K562 (cell line): ENCODE data around the gene FAM24A. TPM values are rescaled to one million over a fixed set of nuclear protein-coding genes. Genes with fewer than 3 reads are reported as not detected.

Source experiments
- ATAC-seq: fragments of 200-7000 bp; cut with Tn5 transposase; 3 replicates; pipeline ENCODE4 v1.9.1; 2020; ENCODE audit warnings: moderate library complexity
- BruUV-seq: library from RNA; stranded (reverse); fragments of 400-500 nt; replicated peaks from 2 replicates; lab custom pipeline; 2021; lab: Mats Ljungman, UMichigan
- CTCF ChIA-PET: fragments of 300-600 bp; formaldehyde crosslinking; extraction: SDS; loops from one replicate; lab custom pipeline; 2021; ENCODE audit warnings: low intra/inter-chr PET ratio; lab: Yijun Ruan, JAX
- POLR2A ChIA-PET: fragments of 300-600, 350-650 bp; sonication (Branson Sonifier 250); formaldehyde crosslinking; extraction: SDS; loops from one replicate; lab custom pipeline; 2021; ENCODE audit warnings: antibody characterized with exemption, inconsistent platforms; lab: Yijun Ruan, JAX
- DNase-seq, 4 experiments: peaks; one replicate each; pipeline versions ENCODE4 v3.0.0 to v3.0.0-alpha.2; 2011 to 2018; ENCODE audit warnings: low spot score in 3 of 4, mixed read lengths in 3 of 4; ENCODE audit errors: extremely low read depth in 1 of 4
- FAIRE-seq: peaks from 2 replicates; lab custom pipeline; 2011; peaks lifted over from hg19 to GRCh38; lab: Jason Lieb, UNC
- H2AFZ ChIP-seq: 2 replicates; pipeline ENCODE4 v1.6.0; 2011; ENCODE audit warnings: low read depth, low read length, control low read depth, inconsistent platforms
- H3K27ac ChIP-seq: fragments of 200-600 bp; 3 replicates; pipeline ENCODE4 v1.8.0; 2011; ENCODE audit warnings: low read depth, mild to moderate bottlenecking, control low read depth, inconsistent platforms, low read length, moderate library complexity, mixed read lengths; ENCODE audit errors: extremely low read depth
- H3K27me3 ChIP-seq, 2 experiments: fragments of 300-600 bp in 1 of 2; 2 replicates in 1 of 2; 3 replicates in 1 of 2; pipeline versions ENCODE4 v1.6.0 to v1.8.0; 2011; ENCODE audit warnings: inconsistent platforms in 2 of 2, low read length in 2 of 2, mild to moderate bottlenecking in 1 of 2, mixed read lengths in 1 of 2, moderate library complexity in 1 of 2; ENCODE audit not compliant: control insufficient read depth in 2 of 2, insufficient read depth in 2 of 2
- H3K36me3 ChIP-seq: fragments of 300-600 bp; 3 replicates; pipeline ENCODE4 v1.8.0; 2011; ENCODE audit warnings: mild to moderate bottlenecking, low read length, inconsistent platforms; ENCODE audit not compliant: control insufficient read depth, insufficient read depth
- H3K4me1 ChIP-seq, 2 experiments: fragments of 200-600 bp in 1 of 2; replicated peaks in 1 of 2; 2 replicates in 1 of 2; 3 replicates in 1 of 2; pipeline versions ENCODE4 v1.5.1 to v1.8.0; 2011; ENCODE audit warnings: inconsistent platforms in 2 of 2, low read length in 2 of 2, mild to moderate bottlenecking in 1 of 2, mixed read lengths in 1 of 2, moderate library complexity in 1 of 2; ENCODE audit not compliant: control insufficient read depth in 2 of 2, insufficient read depth in 2 of 2
- H3K4me2 ChIP-seq: 2 replicates; pipeline ENCODE4 v1.6.1; 2011; ENCODE audit warnings: low read length, control low read depth, inconsistent platforms, mixed read lengths; ENCODE audit not compliant: insufficient read depth
- H3K4me3 ChIP-seq: fragments of 200-600 bp; sonication (generic), shearing (Covaris generic); 2 replicates; pipeline ENCODE4 v1.5.1; 2016; ENCODE audit warnings: control low read depth, inconsistent platforms
- H3K79me2 ChIP-seq: fragments of 200-600 bp; 3 replicates; pipeline ENCODE4 v1.8.0; 2011; ENCODE audit warnings: low read length, inconsistent platforms; ENCODE audit not compliant: control insufficient read depth, insufficient read depth
- H3K9ac ChIP-seq, 2 experiments: 2 replicates each; pipeline versions ENCODE4 v1.6.0 to v1.6.1; 2011; ENCODE audit warnings: low read depth in 2 of 2, low read length in 2 of 2, control low read depth in 1 of 2, inconsistent platforms in 1 of 2, mild to moderate bottlenecking in 1 of 2, mixed read lengths in 1 of 2; ENCODE audit not compliant: insufficient read depth in 1 of 2
- H3K9me1 ChIP-seq: one replicate; pipeline ENCODE4 v1.6.0; 2011; ENCODE audit warnings: inconsistent platforms, mild to moderate bottlenecking, low read length, moderate library complexity; ENCODE audit not compliant: control insufficient read depth, insufficient read depth
- H3K9me3 ChIP-seq: replicated peaks from 2 replicates; pipeline ENCODE4 v1.5.1; 2011; ENCODE audit warnings: low read depth, low read length, inconsistent platforms; ENCODE audit not compliant: control insufficient read depth, insufficient read depth
- H4K20me1 ChIP-seq: replicated peaks from 2 replicates; pipeline ENCODE4 v1.6.1; 2011; ENCODE audit warnings: low read length, inconsistent platforms, mixed read lengths; ENCODE audit not compliant: control insufficient read depth, insufficient read depth
- ELF4 ChIP-seq: fragments of 450-650 bp; formaldehyde crosslinking; IDR thresholded peaks from 2 replicates; pipeline ENCODE4 v1.4.0; 2022; ENCODE audit warnings: missing genetic modification characterization
- NCOA6 ChIP-seq: fragments of 450-650 bp; IDR thresholded peaks from 2 replicates; pipeline ENCODE4 v1.6.1; 2017; ENCODE audit warnings: mild to moderate bottlenecking
- POLR2G ChIP-seq: fragments of 200-400 bp; formaldehyde crosslinking; IDR thresholded peaks from 2 replicates; pipeline ENCODE4 v1.6.1; 2017; ENCODE audit warnings: low read depth, mild to moderate bottlenecking, antibody characterized with exemption, low read length, moderate library complexity
- RNF2 ChIP-seq: sonication (generic); IDR thresholded peaks from 2 replicates; pipeline ENCODE4 v1.6.1; 2016
- ZNF174 ChIP-seq: fragments of 250-450 bp; sonication (Bioruptor Pico); IDR thresholded peaks from 2 replicates; pipeline ENCODE4 v1.4.0; 2020; ENCODE audit warnings: mild to moderate bottlenecking
- ZNF232 ChIP-seq: sonication (generic); formaldehyde crosslinking; IDR thresholded peaks from 2 replicates; pipeline ENCODE4 v1.8.0; 2022; ENCODE audit warnings: mild to moderate bottlenecking, missing genetic modification reagents
- ZNF384 ChIP-seq: IDR thresholded peaks from 2 replicates; pipeline ENCODE4 v1.6.1; 2012; ENCODE audit warnings: low read depth, low read length, improper control_type of control experiment
- ZNF778 ChIP-seq: fragments of 450-650 bp; formaldehyde crosslinking; IDR thresholded peaks from 2 replicates; pipeline ENCODE4 v1.4.0; 2020; ENCODE audit warnings: mild to moderate bottlenecking, moderate library complexity
- WGBS: fragments of 100-300 bp; shearing (Covaris generic); methylation state at CpG from one replicate; pipeline ENCODE4 v1.1.6; 2016; ENCODE audit warnings: low coverage, mixed read lengths; ENCODE audit not compliant: insufficient coverage; ENCODE audit errors: missing lambda C conversion rate; 5-methylcytosine and 5-hydroxymethylcytosine counted together
- in situ Hi-C: fragments of 300-500 bp; cut with MboI; formaldehyde crosslinking; loops from 4 replicates; pipeline ENCODE4 v1.15.0; 2018; ENCODE audit warnings: inconsistent platforms, mixed read lengths
- intact Hi-C: fragments of 100-400 bp; cut with micrococcal nuclease; formaldehyde crosslinking; loops from 2 replicates; pipeline ENCODE4 v1.14.2; 2022
- polyA plus RNA-seq, 8 experiments: library from polyadenylated mRNA; depleted of rRNA in 4 of 8; stranded (reverse) in 5 of 8; unstranded in 3 of 8; fragments of >200 nt; fragmentation: Nextera tagmentation in 2 of 8; fragmentation: Illumina TruSeq in 1 of 8; extraction: Ambion mirVana in 2 of 8; extraction: Trizol in 1 of 8; gene quantifications; 2 replicates each; pipeline versions ENCODE4 v1.2.1 to v1.2.3, GENCODE V29; 2011 to 2014; ENCODE audit warnings: inconsistent platforms in 1 of 8, missing spikeins in 1 of 8
- total RNA-seq, 7 experiments: library from RNA; depleted of rRNA in 6 of 7; stranded (reverse); fragments of >200 nt in 6 of 7; fragmentation: Illumina TruSeq in 2 of 7; extraction: Trizol in 2 of 7; gene quantifications; 2 replicates each; pipeline versions ENCODE4 v1.2.1 to v1.2.3, GENCODE V29; 2011 to 2021; ENCODE audit warnings: low replicate concordance in 1 of 7
- TF ChIP-seq, protein P1 (sequence below), 2 experiments: fragments of 450-650 bp; IDR thresholded peaks; 2 replicates each; pipeline ENCODE4 v1.6.1; 2016
- TF ChIP-seq, protein P2 (sequence below): fragments of 250-450 bp; sonication (Bioruptor Pico); IDR thresholded peaks from 2 replicates; pipeline ENCODE4 v1.4.0; 2020; ENCODE audit warnings: mild to moderate bottlenecking, moderate library complexity, borderline replicate concordance
- TF ChIP-seq, protein P3 (sequence below): fragments of 250-450 bp; sonication (Bioruptor Pico); IDR thresholded peaks from 2 replicates; pipeline ENCODE4 v1.5.1; 2021; ENCODE audit warnings: mild to moderate bottlenecking

FAM24A gene
- total and polyA plus RNA-seq, 9 of the 15 experiments (the other 6 are each of a cell fraction or from before 2014, with no cell fraction given) = not detected

- TF ChIP-seq, protein P1, sequence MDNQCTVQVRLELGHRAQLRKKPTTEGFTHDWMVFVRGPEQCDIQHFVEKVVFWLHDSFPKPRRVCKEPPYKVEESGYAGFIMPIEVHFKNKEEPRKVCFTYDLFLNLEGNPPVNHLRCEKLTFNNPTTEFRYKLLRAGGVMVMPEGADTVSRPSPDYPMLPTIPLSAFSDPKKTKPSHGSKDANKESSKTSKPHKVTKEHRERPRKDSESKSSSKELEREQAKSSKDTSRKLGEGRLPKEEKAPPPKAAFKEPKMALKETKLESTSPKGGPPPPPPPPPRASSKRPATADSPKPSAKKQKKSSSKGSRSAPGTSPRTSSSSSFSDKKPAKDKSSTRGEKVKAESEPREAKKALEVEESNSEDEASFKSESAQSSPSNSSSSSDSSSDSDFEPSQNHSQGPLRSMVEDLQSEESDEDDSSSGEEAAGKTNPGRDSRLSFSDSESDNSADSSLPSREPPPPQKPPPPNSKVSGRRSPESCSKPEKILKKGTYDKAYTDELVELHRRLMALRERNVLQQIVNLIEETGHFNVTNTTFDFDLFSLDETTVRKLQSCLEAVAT (IDR thresholded peaks at IDR 0.05) = no peak
- no peak for TF ChIP-seq ZNF384
Measured at GRCh38 chr10:122954731-122955050, 44.3 kb downstream of the FAM24A start (continued).

GRCh38 chr10:122955892-122956291 is 45.5 kb downstream of the FAM24A start:
- no peak for FAIRE-seq
- Histone ChIP-seq H2AFZ (no peak overlapping the region), H3K79me2 (peaks cover 44% of the 10 kb centered on the region), H4K20me1 (no peaks in the 10 kb centered on the region), H3K9me3 (no peaks in the 10 kb centered on the region), H3K9ac (peak overlapping the region in 1 of 2 experiments; percentile 84; a peak in 1 of 4 replicates), H3K4me2 (peak overlapping the region; percentile 43), H3K27me3 (no peaks in the 10 kb centered on the region), H3K36me3 (peaks cover 8% of the 10 kb centered on the region; the same call in 1 of the 3 replicates), H3K4me3 (no peak overlapping the region), H3K4me1 (peaks cover 4 to 11% of the 10 kb centered on the region in 2 experiments; a peak in 3 of 5 replicates), H3K9me1 (no peaks in the 10 kb centered on the region), H3K27ac (no peak overlapping the region; the same call in 2 of the 3 replicates)
- DNase-seq = no peak
- intact Hi-C loops (no loop called here), in situ Hi-C loops (no loop called here)
- CTCF ChIA-PET = no interaction called here
- POLR2A ChIA-PET = interaction anchor here (0.6 to 0.8 kb wide), 2 partner anchors 12 to 270 kb away, joined by 3 read pairs; no protein-coding TSS in a partner anchor
- no TSS peak for BruUV-seq
- 89% methylated on average over 1 of the region's 1 CpG for WGBS
- no peak for ATAC-seq
- TF ChIP-seq RNF2 (no peak), POLR2G (no peak), ZNF174 (no peak), ZNF778 (no peak), ELF4 (CRISPR knock-in tag) (no peak), ZNF232 (CRISPR knock-in tag) (no peak), NCOA6 (no peak)
- TF ChIP-seq, protein P2, sequence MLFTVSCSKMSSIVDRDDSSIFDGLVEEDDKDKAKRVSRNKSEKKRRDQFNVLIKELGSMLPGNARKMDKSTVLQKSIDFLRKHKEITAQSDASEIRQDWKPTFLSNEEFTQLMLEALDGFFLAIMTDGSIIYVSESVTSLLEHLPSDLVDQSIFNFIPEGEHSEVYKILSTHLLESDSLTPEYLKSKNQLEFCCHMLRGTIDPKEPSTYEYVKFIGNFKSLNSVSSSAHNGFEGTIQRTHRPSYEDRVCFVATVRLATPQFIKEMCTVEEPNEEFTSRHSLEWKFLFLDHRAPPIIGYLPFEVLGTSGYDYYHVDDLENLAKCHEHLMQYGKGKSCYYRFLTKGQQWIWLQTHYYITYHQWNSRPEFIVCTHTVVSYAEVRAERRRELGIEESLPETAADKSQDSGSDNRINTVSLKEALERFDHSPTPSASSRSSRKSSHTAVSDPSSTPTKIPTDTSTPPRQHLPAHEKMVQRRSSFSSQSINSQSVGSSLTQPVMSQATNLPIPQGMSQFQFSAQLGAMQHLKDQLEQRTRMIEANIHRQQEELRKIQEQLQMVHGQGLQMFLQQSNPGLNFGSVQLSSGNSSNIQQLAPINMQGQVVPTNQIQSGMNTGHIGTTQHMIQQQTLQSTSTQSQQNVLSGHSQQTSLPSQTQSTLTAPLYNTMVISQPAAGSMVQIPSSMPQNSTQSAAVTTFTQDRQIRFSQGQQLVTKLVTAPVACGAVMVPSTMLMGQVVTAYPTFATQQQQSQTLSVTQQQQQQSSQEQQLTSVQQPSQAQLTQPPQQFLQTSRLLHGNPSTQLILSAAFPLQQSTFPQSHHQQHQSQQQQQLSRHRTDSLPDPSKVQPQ = no peak
- TF ChIP-seq, protein P3, sequence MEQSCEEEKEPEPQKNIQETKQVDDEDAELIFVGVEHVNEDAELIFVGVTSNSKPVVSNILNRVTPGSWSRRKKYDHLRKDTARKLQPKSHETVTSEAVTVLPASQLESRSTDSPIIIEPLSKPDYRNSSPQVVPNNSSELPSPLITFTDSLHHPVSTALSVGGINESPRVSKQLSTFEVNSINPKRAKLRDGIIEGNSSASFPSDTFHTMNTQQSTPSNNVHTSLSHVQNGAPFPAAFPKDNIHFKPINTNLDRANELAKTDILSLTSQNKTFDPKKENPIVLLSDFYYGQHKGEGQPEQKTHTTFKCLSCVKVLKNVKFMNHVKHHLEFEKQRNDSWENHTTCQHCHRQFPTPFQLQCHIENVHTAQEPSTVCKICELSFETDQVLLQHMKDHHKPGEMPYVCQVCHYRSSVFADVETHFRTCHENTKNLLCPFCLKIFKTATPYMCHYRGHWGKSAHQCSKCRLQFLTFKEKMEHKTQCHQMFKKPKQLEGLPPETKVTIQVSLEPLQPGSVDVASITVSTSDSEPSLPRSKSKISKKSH (CRISPR knock-in tag) = no peak
